SU-DHL-6 (cell line): Measurements from ENCODE around the gene TDRD9.

Experiments used
- H2AFZ ChIP-seq: fragments of 200-600 bp; sonication (generic); 2 replicates; pipeline ENCODE4 v1.6.1; 2014; ENCODE audit warnings: low read depth, mild to moderate bottlenecking, moderate library complexity, mixed read lengths, antibody characterized with exemption, low read length; ENCODE audit not compliant: severe bottlenecking
- H3F3A ChIP-seq: fragments of 200-600 bp; shearing (Covaris generic); 2 replicates; pipeline ENCODE4 v1.6.0; 2016; ENCODE audit warnings: antibody characterized with exemption, mild to moderate bottlenecking; ENCODE audit not compliant: insufficient read depth
- H3K27ac ChIP-seq: fragments of 200-600 bp; sonication (generic); 2 replicates; pipeline ENCODE4 v1.5.1; 2016; ENCODE audit warnings: low read depth, mild to moderate bottlenecking, low read length, moderate library complexity, mixed read lengths
- H3K27me3 ChIP-seq: fragments of 200-600 bp; sonication (generic), shearing (Covaris generic); 2 replicates; pipeline ENCODE4 v1.6.0; 2014; ENCODE audit warnings: mild to moderate bottlenecking, low read length
- H3K36me3 ChIP-seq: fragments of 200-600 bp; sonication (generic); 2 replicates; pipeline ENCODE4 v1.6.1; 2014; ENCODE audit warnings: mild to moderate bottlenecking, low read length, mixed read lengths
- H3K4me2 ChIP-seq: fragments of 300-600, 200-600 bp; shearing (Covaris generic), sonication (generic); 2 replicates; pipeline ENCODE4 v1.6.0; 2014; ENCODE audit warnings: low read length, low read depth, mild to moderate bottlenecking; ENCODE audit not compliant: poor library complexity, severe bottlenecking
- H3K4me3 ChIP-seq: fragments of 200-600 bp; sonication (generic); 2 replicates; pipeline ENCODE4 v1.5.1; 2014; ENCODE audit warnings: antibody characterized with exemption, low read length, mild to moderate bottlenecking, mixed read lengths; ENCODE audit not compliant: insufficient read depth, poor library complexity, severe bottlenecking
- H3K79me2 ChIP-seq: fragments of 200-600 bp; sonication (generic); 2 replicates; pipeline ENCODE4 v1.6.1; 2014; ENCODE audit warnings: mild to moderate bottlenecking, low read length, moderate library complexity; ENCODE audit not compliant: insufficient read depth
- H3K9ac ChIP-seq: fragments of 200-600 bp; sonication (generic); 2 replicates; pipeline ENCODE4 v1.7.0; 2014; ENCODE audit warnings: mild to moderate bottlenecking, low read length
- H3K9me2 ChIP-seq: fragments of 200-600 bp; sonication (generic); replicated peaks from 2 replicates; pipeline ENCODE4 v1.6.1; 2014; ENCODE audit warnings: low read length; ENCODE audit not compliant: insufficient read depth
- H3K9me3 ChIP-seq: fragments of 200-600 bp; sonication (generic); 2 replicates; pipeline ENCODE4 v1.6.1; 2014; ENCODE audit warnings: low read length, mixed read lengths; ENCODE audit not compliant: insufficient read depth
- H4K20me1 ChIP-seq: fragments of 200-600 bp; sonication (generic); 2 replicates; pipeline ENCODE4 v1.6.1; 2014; ENCODE audit warnings: low read depth, mild to moderate bottlenecking, antibody characterized with exemption, low read length, moderate library complexity, mixed read lengths
- CTCF ChIP-seq: fragments of 200-600 bp; sonication (generic); IDR thresholded peaks from one replicate; pipeline ENCODE4 v1.5.1; 2017; ENCODE audit warnings: antibody characterized with exemption, mild to moderate bottlenecking, low read length, moderate library complexity; ENCODE audit not compliant: insufficient read depth, poor library complexity, severe bottlenecking
- EZH2phosphoT487 ChIP-seq: fragments of 200-600 bp; sonication (generic), shearing (Covaris generic); conservative IDR thresholded peaks from 2 replicates; pipeline ENCODE4 v1.6.1; 2018; ENCODE audit warnings: mild to moderate bottlenecking, antibody characterized with exemption, low read length, moderate library complexity, mixed read lengths

TDRD9 gene

GRCh38 chr14:104049576-104050240 lies 121.5 kb downstream of the TDRD9 start:
- Histone ChIP-seq H4K20me1 (no peaks in the 10 kb centered on the region), H2AFZ (no peak overlapping the region), H3K9ac (no peak overlapping the region), H3K79me2 (no peaks in the 10 kb centered on the region), H3K9me3 (no peaks in the 10 kb centered on the region), H3F3A (no peaks in the 10 kb centered on the region), H3K36me3 (no peaks in the 10 kb centered on the region), H3K27me3 (no peaks in the 10 kb centered on the region), H3K4me3 (no peak overlapping the region), H3K9me2 (no peaks in the 10 kb centered on the region), H3K27ac (no peak overlapping the region), H3K4me2 (no peak overlapping the region)
- TF ChIP-seq EZH2phosphoT487 (no peak), CTCF (no peak)

- Histone ChIP-seq H3K9me2 (no peaks in the 10 kb centered on the region), H3K79me2 (no peaks in the 10 kb centered on the region), H2AFZ (no peak overlapping the region), H3K4me3 (no peak overlapping the region), H4K20me1 (no peaks in the 10 kb centered on the region), H3K27ac (no peak overlapping the region), H3K9ac (no peak overlapping the region), H3K27me3 (no peaks in the 10 kb centered on the region), H3K9me3 (no peaks in the 10 kb centered on the region), H3K4me2 (no peak overlapping the region), H3F3A (no peaks in the 10 kb centered on the region), H3K36me3 (no peaks in the 10 kb centered on the region)
- TF ChIP-seq CTCF (no peak), EZH2phosphoT487 (no peak)
Observed at GRCh38 chr14:104051092-104051813, 123.0 kb downstream of the TDRD9 start.

- Histone ChIP-seq H3K4me3 (no peak overlapping the region), H3K9me3 (no peaks in the 10 kb centered on the region), H2AFZ (no peak overlapping the region), H3K79me2 (no peaks in the 10 kb centered on the region), H3F3A (no peaks in the 10 kb centered on the region), H3K27ac (no peak overlapping the region), H3K9me2 (no peaks in the 10 kb centered on the region), H3K9ac (no peak overlapping the region), H3K27me3 (peaks cover 3% of the 10 kb centered on the region; the same call in 1 of the 2 replicates), H3K36me3 (no peaks in the 10 kb centered on the region), H4K20me1 (no peaks in the 10 kb centered on the region), H3K4me2 (no peak overlapping the region)
- TF ChIP-seq CTCF (no peak), EZH2phosphoT487 (no peak)
Observed at GRCh38 chr14:104054222-104054905, 126.1 kb downstream of the TDRD9 start.
